DND-41 (cell line): ENCODE measurements around the gene RPS6KC1.

Experiments
- ATAC-seq: fragments of 200-7000 bp; cut with Tn5 transposase; 3 replicates; pipeline ENCODE4 v1.9.1; 2021; ENCODE audit warnings: low read depth; ENCODE audit not compliant: insufficient read depth
- DNase-seq: peaks from one replicate; pipeline ENCODE4 v3.0.0-alpha.2; 2020
- H2AFZ ChIP-seq: 2 replicates; pipeline ENCODE4 v1.6.0; 2012; ENCODE audit warnings: low read depth, low read length
- H3K27ac ChIP-seq: 2 replicates; pipeline ENCODE4 v1.5.1; 2012; ENCODE audit warnings: low read length, inconsistent platforms
- H3K27me3 ChIP-seq: fragments of 200-600 bp; sonication (generic); 2 replicates; pipeline ENCODE4 v1.6.0; 2012; ENCODE audit warnings: low read length, mild to moderate bottlenecking, inconsistent platforms; ENCODE audit not compliant: insufficient read depth, poor library complexity
- H3K36me3 ChIP-seq: 2 replicates; pipeline ENCODE4 v1.5.1; 2012; ENCODE audit warnings: low read length, inconsistent platforms; ENCODE audit not compliant: insufficient read depth
- H3K4me1 ChIP-seq: 2 replicates; pipeline ENCODE4 v1.5.1; 2012; ENCODE audit warnings: mild to moderate bottlenecking, low read length; ENCODE audit not compliant: insufficient read depth
- H3K4me2 ChIP-seq: 2 replicates; pipeline ENCODE4 v1.6.0; 2012; ENCODE audit warnings: mild to moderate bottlenecking, moderate library complexity, low read length, inconsistent platforms; ENCODE audit not compliant: insufficient read depth
- H3K4me3 ChIP-seq, 2 experiments: fragments of 200-600 bp in 1 of 2; shearing (Covaris generic) in 1 of 2; 2 replicates each; pipeline ENCODE4 v1.5.1; 2012 to 2016; ENCODE audit warnings: inconsistent platforms in 2 of 2, low read length in 2 of 2, mild to moderate bottlenecking in 2 of 2, low read depth in 1 of 2, moderate library complexity in 1 of 2
- H3K79me2 ChIP-seq: 2 replicates; pipeline ENCODE4 v1.6.0; 2012; ENCODE audit warnings: low read length, inconsistent platforms; ENCODE audit not compliant: insufficient read depth
- H3K9ac ChIP-seq: 2 replicates; pipeline ENCODE4 v1.6.0; 2012; ENCODE audit warnings: low read depth, mild to moderate bottlenecking, inconsistent platforms, low read length, moderate library complexity
- H3K9me3 ChIP-seq: 2 replicates; pipeline ENCODE4 v1.5.1; 2012; ENCODE audit warnings: low read length, moderate library complexity, mild to moderate bottlenecking, inconsistent platforms; ENCODE audit not compliant: insufficient read depth, severe bottlenecking
- H4K20me1 ChIP-seq: 2 replicates; pipeline ENCODE4 v1.6.0; 2012; ENCODE audit warnings: low read length; ENCODE audit not compliant: insufficient read depth
- EZH2 ChIP-seq: IDR thresholded peaks from 3 replicates; pipeline ENCODE4 v1.6.1; 2012; ENCODE audit warnings: borderline replicate concordance, low read depth, mild to moderate bottlenecking, moderate library complexity, low read length, inconsistent platforms; ENCODE audit not compliant: severe bottlenecking
- TF ChIP-seq, protein P1 (sequence below): IDR thresholded peaks from 2 replicates; pipeline ENCODE4 v1.5.1; 2012; ENCODE audit warnings: borderline replicate concordance, low read length, moderate library complexity, mild to moderate bottlenecking; ENCODE audit not compliant: poor library complexity, severe bottlenecking; ENCODE audit errors: extremely low read depth

The RPS6KC1 gene

DNA sequence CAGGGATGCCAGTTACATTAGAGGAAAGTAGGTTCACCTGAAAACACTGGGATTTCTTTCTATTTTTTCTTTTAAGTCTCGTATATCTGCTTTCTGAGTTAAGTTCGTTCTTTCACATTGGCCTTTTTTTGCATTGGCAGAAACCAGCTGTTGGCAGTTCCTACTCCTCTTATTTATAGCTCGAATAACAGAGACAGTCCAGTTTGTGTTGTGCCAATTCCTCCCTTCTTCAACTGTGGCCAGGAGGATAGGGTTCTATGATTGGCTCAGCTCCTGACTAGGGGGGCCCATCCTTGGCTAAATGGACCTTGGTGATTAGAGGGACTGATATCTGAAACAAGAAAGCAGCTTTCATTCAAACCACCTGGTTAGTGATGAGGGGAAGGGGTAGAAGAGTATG is 115.8 kb downstream of the RPS6KC1 start:
- no peak overlapping the region for H3K27ac ChIP-seq
- H3K79me2 ChIP-seq: no peaks in the 10 kb centered on the region
- H3K9me3 ChIP-seq: no peaks in the 10 kb centered on the region
- H3K9ac ChIP-seq: no peak overlapping the region
- no peak overlapping the region for H3K4me2 ChIP-seq
- DNase-seq (no peak), ATAC-seq (no peak)
- H2AFZ ChIP-seq: no peak overlapping the region
- H3K27me3 ChIP-seq: no peaks in the 10 kb centered on the region
- H3K4me1 ChIP-seq: no peaks in the 10 kb centered on the region
- no peaks in the 10 kb centered on the region for H3K36me3 ChIP-seq
- TF ChIP-seq EZH2: no peak
- TF ChIP-seq, protein P1, sequence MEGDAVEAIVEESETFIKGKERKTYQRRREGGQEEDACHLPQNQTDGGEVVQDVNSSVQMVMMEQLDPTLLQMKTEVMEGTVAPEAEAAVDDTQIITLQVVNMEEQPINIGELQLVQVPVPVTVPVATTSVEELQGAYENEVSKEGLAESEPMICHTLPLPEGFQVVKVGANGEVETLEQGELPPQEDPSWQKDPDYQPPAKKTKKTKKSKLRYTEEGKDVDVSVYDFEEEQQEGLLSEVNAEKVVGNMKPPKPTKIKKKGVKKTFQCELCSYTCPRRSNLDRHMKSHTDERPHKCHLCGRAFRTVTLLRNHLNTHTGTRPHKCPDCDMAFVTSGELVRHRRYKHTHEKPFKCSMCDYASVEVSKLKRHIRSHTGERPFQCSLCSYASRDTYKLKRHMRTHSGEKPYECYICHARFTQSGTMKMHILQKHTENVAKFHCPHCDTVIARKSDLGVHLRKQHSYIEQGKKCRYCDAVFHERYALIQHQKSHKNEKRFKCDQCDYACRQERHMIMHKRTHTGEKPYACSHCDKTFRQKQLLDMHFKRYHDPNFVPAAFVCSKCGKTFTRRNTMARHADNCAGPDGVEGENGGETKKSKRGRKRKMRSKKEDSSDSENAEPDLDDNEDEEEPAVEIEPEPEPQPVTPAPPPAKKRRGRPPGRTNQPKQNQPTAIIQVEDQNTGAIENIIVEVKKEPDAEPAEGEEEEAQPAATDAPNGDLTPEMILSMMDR: no peak
- H4K20me1 ChIP-seq: no peaks in the 10 kb centered on the region
- H3K4me3 ChIP-seq: no peak overlapping the region

DNA sequence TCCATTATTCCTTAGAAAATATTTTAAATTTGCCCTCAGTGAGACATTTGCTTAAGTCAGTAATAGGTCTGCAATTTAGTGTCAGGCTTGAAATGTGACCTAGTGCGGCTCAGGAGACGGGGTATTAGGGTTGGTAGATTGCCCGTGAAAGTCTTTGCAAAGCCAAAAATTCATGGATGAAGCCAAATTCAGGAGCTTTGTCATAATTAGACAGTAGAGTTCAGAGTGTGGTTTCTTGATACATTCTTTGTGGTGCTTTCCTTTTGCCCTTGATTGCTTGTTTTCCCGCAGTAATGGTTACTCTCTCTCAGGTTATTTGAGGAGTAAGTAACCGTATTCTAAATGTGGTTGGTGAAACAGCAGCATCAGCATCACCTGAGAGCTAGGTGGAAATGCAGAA is 120.7 kb downstream of the RPS6KC1 start:
- DNase-seq (no peak), ATAC-seq (no peak)
- no peaks in the 10 kb centered on the region for H4K20me1 ChIP-seq
- TF ChIP-seq, protein P1: no peak
- TF ChIP-seq EZH2: no peak
- H3K4me2 ChIP-seq: no peak overlapping the region
- no peaks in the 10 kb centered on the region for H3K36me3 ChIP-seq
- H3K9me3 ChIP-seq: no peaks in the 10 kb centered on the region
- H3K9ac ChIP-seq: no peak overlapping the region
- no peak overlapping the region for H3K27ac ChIP-seq
- H3K79me2 ChIP-seq: no peaks in the 10 kb centered on the region
- no peak overlapping the region for H2AFZ ChIP-seq
- H3K4me1 ChIP-seq: no peaks in the 10 kb centered on the region
- H3K4me3 ChIP-seq: no peak overlapping the region
- no peaks in the 10 kb centered on the region for H3K27me3 ChIP-seq

DNA sequence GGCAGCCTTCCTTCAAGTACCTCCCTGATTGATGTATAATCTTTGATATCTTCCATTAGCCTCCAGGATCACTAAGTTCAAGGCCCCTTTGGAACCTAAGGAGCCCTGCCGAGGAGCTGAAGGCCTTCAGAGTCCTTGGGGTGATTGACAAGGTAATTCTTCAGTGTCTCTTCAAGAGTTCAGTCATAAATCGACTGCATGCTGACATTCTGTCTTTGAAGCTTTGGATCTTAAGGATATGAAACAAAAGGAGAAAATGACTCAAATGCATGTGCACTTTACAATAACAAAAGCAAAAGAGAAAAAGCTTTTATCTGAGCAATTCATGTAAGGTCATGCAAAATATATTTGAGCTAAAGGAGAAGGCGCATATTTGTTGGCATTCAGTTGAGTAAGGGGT is 125.3 kb downstream of the RPS6KC1 start:
- no peaks in the 10 kb centered on the region for H3K9me3 ChIP-seq
- no peak for TF ChIP-seq EZH2
- TF ChIP-seq, protein P1: no peak
- H4K20me1 ChIP-seq: no peaks in the 10 kb centered on the region
- 0 out of 2 replicates have a peak, but pooled peaks cover 2% of the 10 kb centered on the region for H3K36me3 ChIP-seq
- H3K4me1 ChIP-seq: no peaks in the 10 kb centered on the region
- no peak overlapping the region for H2AFZ ChIP-seq
- ATAC-seq (no peak), DNase-seq (no peak)
- no peak overlapping the region for H3K4me2 ChIP-seq
- H3K27ac ChIP-seq: no peak overlapping the region
- H3K9ac ChIP-seq: no peak overlapping the region
- no peak overlapping the region for H3K4me3 ChIP-seq
- no peaks in the 10 kb centered on the region for H3K79me2 ChIP-seq
- no peaks in the 10 kb centered on the region for H3K27me3 ChIP-seq

DNA sequence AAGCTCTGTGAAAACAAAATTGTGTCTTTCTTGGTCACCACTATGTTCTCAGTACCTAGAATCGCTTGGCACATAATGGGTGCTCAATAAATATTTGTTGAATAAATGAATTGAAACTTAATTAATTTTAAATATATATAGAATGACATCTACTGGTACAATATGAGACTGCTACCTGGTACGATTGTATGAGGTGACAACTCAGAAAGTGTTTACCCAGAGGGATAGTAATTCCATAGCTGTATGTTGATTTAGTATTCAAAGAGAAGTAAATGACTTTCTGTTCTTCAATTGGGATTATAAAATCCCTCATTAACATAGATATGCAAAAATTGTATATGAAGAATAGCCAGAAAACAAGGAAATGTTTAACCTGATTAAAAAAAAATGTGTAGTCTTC is 128.7 kb downstream of the RPS6KC1 start:
- DNase-seq (no peak), ATAC-seq (no peak)
- no peaks in the 10 kb centered on the region for H3K27me3 ChIP-seq
- H4K20me1 ChIP-seq: no peaks in the 10 kb centered on the region
- H3K36me3 ChIP-seq: 0 out of 2 replicates have a peak, but pooled peaks cover 2% of the 10 kb centered on the region
- H2AFZ ChIP-seq: no peak overlapping the region
- TF ChIP-seq EZH2: no peak
- TF ChIP-seq, protein P1: no peak
- no peaks in the 10 kb centered on the region for H3K9me3 ChIP-seq
- H3K4me2 ChIP-seq: no peak overlapping the region
- no peaks in the 10 kb centered on the region for H3K79me2 ChIP-seq
- no peak overlapping the region for H3K27ac ChIP-seq
- no peak overlapping the region for H3K9ac ChIP-seq
- no peak overlapping the region for H3K4me3 ChIP-seq
- H3K4me1 ChIP-seq: no peaks in the 10 kb centered on the region
